Thymus (tissue), 11 donors: Measurements from ENCODE around the gene SUGCT. TPM values are rescaled to one million over a fixed set of nuclear protein-coding genes. Genes with fewer than 3 reads are reported as not detected.

Experiments
- DNase-seq, 9 donors: peaks; one replicate each; pipeline ENCODE4 v3.0.0-alpha.2; 2013; ENCODE audit warnings: low spot score in 9 of 9, low read depth in 6 of 9, missing footprints in 1 of 9
- H3K27ac ChIP-seq, 2 donors: one replicate each; pipeline ENCODE4 v1.5.1; 2013; ENCODE audit warnings: control low read depth in 1 of 2, low read depth in 1 of 2, low read length in 1 of 2, mild to moderate bottlenecking in 1 of 2, moderate library complexity in 1 of 2
- H3K27me3 ChIP-seq, 2 donors: one replicate each; pipeline ENCODE4 v1.5.1; 2013; ENCODE audit warnings: low read length in 1 of 2; ENCODE audit not compliant: control insufficient read depth in 2 of 2, insufficient read depth in 1 of 2
- H3K36me3 ChIP-seq, 2 donors: one replicate each; pipeline ENCODE4 v1.5.1; 2013; ENCODE audit warnings: low read length in 1 of 2, mild to moderate bottlenecking in 1 of 2, moderate library complexity in 1 of 2; ENCODE audit not compliant: control insufficient read depth in 2 of 2, insufficient read depth in 2 of 2
- H3K4me1 ChIP-seq, 2 donors: one replicate each; pipeline ENCODE4 v1.5.1; 2013; ENCODE audit warnings: low read length in 2 of 2; ENCODE audit not compliant: control insufficient read depth in 2 of 2, insufficient read depth in 2 of 2
- H3K4me3 ChIP-seq, 2 donors: one replicate each; pipeline ENCODE4 v1.5.1; 2013; ENCODE audit warnings: low read length in 2 of 2, control low read depth in 1 of 2, mild to moderate bottlenecking in 1 of 2
- H3K9me3 ChIP-seq, 2 donors: one replicate each; pipeline ENCODE4 v1.5.1; 2013; ENCODE audit warnings: low read length in 1 of 2, mild to moderate bottlenecking in 1 of 2; ENCODE audit not compliant: control insufficient read depth in 2 of 2, insufficient read depth in 1 of 2
- WGBS: extraction: QIAGEN DNeasy Blood & Tissue Kit; methylation state at CpG from one replicate; pipeline ENCODE4 v1.1.7; 2013; 5-methylcytosine and 5-hydroxymethylcytosine counted together
- polyA plus RNA-seq: library from polyadenylated mRNA; stranded (reverse); fragments of 200-250 nt; gene quantifications from one replicate; pipeline ENCODE4 v1.2.3, GENCODE V29; 2013
- total RNA-seq: library from RNA; stranded (reverse); fragments of 120-200 nt; gene quantifications from one replicate; pipeline ENCODE4 v1.2.4, GENCODE V29; 2013
- donor health status: healthy.

SUGCT gene
- total and polyA plus RNA-seq, 2 donors: 1.6 to 5.5 TPM

GRCh38 chr7:40583667-40584444 lies 449.1 kb downstream of the SUGCT start:
- Histone ChIP-seq H3K9me3 (no peaks in the 10 kb centered on the region), H3K4me1 (peaks cover 0 to 6% of the 10 kb centered on the region in 2 donors), H3K4me3 (no peak overlapping the region), H3K36me3 (no peaks in the 10 kb centered on the region), H3K27me3 (no peaks in the 10 kb centered on the region), H3K27ac (no peak overlapping the region)
- DNase-seq: no peak
- WGBS: 90% methylated on average over 5 of the region's 5 CpGs

- no peaks in the 10 kb centered on the region for H3K4me1 ChIP-seq
- no peaks in the 10 kb centered on the region for H3K36me3 ChIP-seq
- no peak overlapping the region for H3K27ac ChIP-seq
- 91% methylated on average over 4 of the region's 4 CpGs for WGBS
- DNase-seq: no peak
- no peaks in the 10 kb centered on the region for H3K9me3 ChIP-seq
- no peak overlapping the region for H3K4me3 ChIP-seq
- H3K27me3 ChIP-seq: no peaks in the 10 kb centered on the region
These were observed 450.0 kb downstream of the SUGCT start for GRCh38 chr7:40584667-40585433.

- Histone ChIP-seq H3K27me3 (no peaks in the 10 kb centered on the region), H3K36me3 (no peaks in the 10 kb centered on the region), H3K9me3 (no peaks in the 10 kb centered on the region), H3K27ac (no peak overlapping the region), H3K4me3 (no peak overlapping the region), H3K4me1 (no peaks in the 10 kb centered on the region)
- WGBS: 94% methylated on average over 1 of the region's 1 CpG
- DNase-seq: no peak
These were observed 451.4 kb downstream of the SUGCT start for GRCh38 chr7:40586197-40586596.

GRCh38 chr7:40587419-40587818 lies 452.6 kb downstream of the SUGCT start:
- H3K4me1 ChIP-seq: no peaks in the 10 kb centered on the region
- no peaks in the 10 kb centered on the region for H3K27me3 ChIP-seq
- no peaks in the 10 kb centered on the region for H3K9me3 ChIP-seq
- no peak for DNase-seq
- H3K4me3 ChIP-seq: no peak overlapping the region
- no peaks in the 10 kb centered on the region for H3K36me3 ChIP-seq
- no peak overlapping the region for H3K27ac ChIP-seq

GRCh38 chr7:40595129-40595528 lies 460.3 kb downstream of the SUGCT start:
- DNase-seq: no peak
- Histone ChIP-seq H3K4me1 (peaks cover 0 to 13% of the 10 kb centered on the region in 2 donors), H3K4me3 (no peak overlapping the region), H3K36me3 (no peaks in the 10 kb centered on the region), H3K9me3 (no peaks in the 10 kb centered on the region), H3K27me3 (no peaks in the 10 kb centered on the region), H3K27ac (no peak overlapping the region)
- WGBS: 96% methylated on average over 6 of the region's 6 CpGs

- Histone ChIP-seq H3K4me1 (peaks cover 0 to 14% of the 10 kb centered on the region in 2 donors), H3K36me3 (no peaks in the 10 kb centered on the region), H3K27ac (no peak overlapping the region), H3K9me3 (no peaks in the 10 kb centered on the region), H3K4me3 (no peak overlapping the region), H3K27me3 (no peaks in the 10 kb centered on the region)
- DNase-seq: no peak
- 98% methylated on average over 2 of the region's 2 CpGs for WGBS
These were observed 461.0 kb downstream of the SUGCT start for GRCh38 chr7:40595832-40596231.

GRCh38 chr7:40597517-40597916 lies 462.7 kb downstream of the SUGCT start:
- Histone ChIP-seq H3K27me3 (no peaks in the 10 kb centered on the region), H3K4me3 (no peak overlapping the region), H3K36me3 (no peaks in the 10 kb centered on the region), H3K9me3 (peaks cover 0 to 4% of the 10 kb centered on the region in 2 donors), H3K4me1 (peaks cover 0 to 14% of the 10 kb centered on the region in 2 donors), H3K27ac (no peak overlapping the region)
- no peak for DNase-seq

GRCh38 chr7:40598915-40599314 lies 464.1 kb downstream of the SUGCT start:
- peaks cover 0 to 14% of the 10 kb centered on the region in 2 donors for H3K4me1 ChIP-seq
- peaks cover 0 to 4% of the 10 kb centered on the region in 2 donors for H3K9me3 ChIP-seq
- WGBS: 7% methylated on average over 7 of the region's 7 CpGs
- H3K4me3 ChIP-seq: no peak overlapping the region
- no peaks in the 10 kb centered on the region for H3K36me3 ChIP-seq
- no peaks in the 10 kb centered on the region for H3K27me3 ChIP-seq
- H3K27ac ChIP-seq: no peak overlapping the region
- DNase-seq: peak in 8 of 9 donors; percentile 14 to 74 (median 32)

- peaks cover 0 to 16% of the 10 kb centered on the region in 2 donors for H3K4me1 ChIP-seq
- WGBS: 72% methylated on average over 5 of the region's 5 CpGs
- no peak overlapping the region for H3K27ac ChIP-seq
- H3K4me3 ChIP-seq: no peak overlapping the region
- no peak for DNase-seq
- H3K36me3 ChIP-seq: no peaks in the 10 kb centered on the region
- H3K9me3 ChIP-seq: peaks cover 0 to 4% of the 10 kb centered on the region in 2 donors
- no peaks in the 10 kb centered on the region for H3K27me3 ChIP-seq
These were observed 465.0 kb downstream of the SUGCT start for GRCh38 chr7:40599836-40600235.
